ENCODE results near the gene KLK10. TPM values are rescaled to one million over a fixed set of nuclear protein-coding genes. Genes with fewer than 3 reads are reported as not detected.

The KLK10 gene
- total RNA-seq, 1 experiment from 2014 or later, result 0.17 TPM

DNA sequence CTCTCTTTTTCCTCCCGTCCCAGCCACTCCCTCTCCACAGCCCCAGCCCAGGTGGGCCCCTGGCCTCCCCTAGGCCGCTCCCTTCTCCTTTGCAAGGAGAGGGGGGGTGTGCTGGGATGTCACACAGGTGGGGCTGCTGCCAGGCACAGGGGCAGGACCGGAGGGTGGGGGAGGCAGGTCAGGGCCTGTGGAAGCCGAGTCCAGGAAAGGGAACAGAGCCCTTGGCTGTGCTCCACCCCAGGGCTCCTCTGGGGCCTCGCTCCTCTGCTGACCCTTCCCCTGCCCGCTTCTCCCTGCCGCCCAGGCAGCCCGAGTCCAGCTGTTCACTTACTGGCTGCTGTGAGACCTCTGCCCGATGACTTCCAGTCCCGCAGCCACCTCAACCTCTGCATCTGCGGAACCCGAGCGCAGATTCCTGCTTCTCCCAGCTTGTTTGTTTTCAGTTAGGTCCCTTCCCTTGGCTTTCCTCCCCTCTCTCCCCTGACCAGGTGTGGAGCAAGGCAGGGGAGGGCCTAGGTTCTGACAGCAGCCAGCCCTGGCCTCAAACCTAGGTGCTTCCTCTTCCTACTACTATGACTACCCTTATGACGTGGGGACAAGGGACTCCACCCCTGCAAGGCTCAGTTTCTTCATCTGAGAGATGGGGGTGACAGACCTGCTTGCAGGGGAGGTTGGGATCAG lies 7.8 kb upstream of the KLK10 start:
- DNase-seq (ENCODE audit: extremely low read depth, low read depth), result no peak

DNA sequence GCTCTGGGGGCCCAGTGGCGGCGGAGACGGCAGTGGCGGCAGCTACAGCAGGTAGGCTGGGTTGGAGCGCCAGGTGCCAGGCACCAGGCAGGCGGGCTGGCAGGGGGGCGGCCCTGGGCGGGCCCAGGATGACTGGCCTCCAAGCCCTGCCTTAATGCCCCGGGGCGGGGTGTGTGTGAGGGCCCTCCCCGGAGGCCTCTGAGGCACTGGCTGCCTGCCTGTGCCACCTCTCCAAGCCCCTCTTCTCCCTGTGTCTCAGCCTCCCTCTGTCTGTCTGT lies 7.0 kb upstream of the KLK10 start, which contains the start of gene KLK11:
KLK11 (minus strand) TSS at position 63 of the 278 bp plus-strand sequence. CDS start 985 bp downstream, outside the sequence.
- DNase-seq (ENCODE audit: extremely low read depth, low read depth), result no peak

DNA sequence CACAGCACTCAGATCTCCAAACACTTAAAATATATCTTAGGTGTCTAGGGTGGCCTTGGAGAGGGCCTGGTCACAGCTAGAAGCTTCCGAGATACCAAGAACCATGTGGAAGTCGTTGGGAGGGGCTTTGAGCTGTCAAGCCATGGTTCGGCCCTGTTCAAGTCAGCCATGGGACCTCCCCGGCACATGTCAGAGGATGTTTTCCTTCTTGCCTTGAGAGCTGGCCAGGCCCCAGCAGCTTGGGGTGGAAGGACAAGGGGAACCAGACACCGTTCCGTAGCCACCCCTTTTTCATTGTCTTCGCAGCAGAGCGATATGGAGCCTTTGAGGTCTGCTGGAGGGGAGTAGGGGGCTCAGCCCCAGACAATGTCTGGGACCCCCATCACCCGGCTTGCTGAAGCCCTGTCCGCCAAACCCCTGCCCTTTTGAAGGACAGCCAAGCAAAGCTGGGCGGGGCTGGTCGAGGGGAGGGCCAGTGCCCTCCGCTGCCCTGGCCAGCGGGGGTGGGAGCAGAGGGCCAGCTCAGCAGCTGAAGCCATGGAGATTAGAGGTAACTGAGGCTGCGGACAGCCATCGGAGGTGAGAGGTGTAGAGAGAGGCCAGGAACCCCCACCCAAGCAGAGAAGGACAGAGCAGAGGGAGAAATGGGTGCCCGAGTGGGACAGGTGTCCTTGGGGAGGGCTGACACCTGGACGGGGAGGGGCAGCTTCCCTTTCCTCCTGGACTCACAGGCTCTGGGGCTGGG lies 6.5 kb upstream of the KLK10 start:
- no peak for DNase-seq (ENCODE audit: extremely low read depth, low read depth)

DNA sequence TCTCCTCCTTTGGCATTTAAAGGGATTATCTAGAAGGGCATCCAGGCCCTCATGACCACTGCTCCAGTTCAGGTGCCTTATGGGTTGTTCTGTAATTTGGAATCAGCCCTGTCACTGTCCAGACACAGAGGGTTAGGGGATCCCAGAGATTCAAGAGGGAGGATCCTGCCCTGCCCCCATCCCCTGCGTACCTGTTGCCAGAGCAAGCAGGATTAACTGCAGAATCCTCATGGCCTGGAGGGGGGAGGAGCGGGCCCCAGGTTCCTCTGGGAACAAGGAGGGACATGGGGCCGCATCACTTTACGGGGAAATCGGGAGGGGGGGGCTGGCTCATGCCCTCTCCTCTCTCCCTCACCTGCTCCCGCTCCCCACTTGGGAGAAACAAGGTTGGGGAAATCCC lies 5.9 kb upstream of the KLK10 start:
- DNase-seq (ENCODE audit: extremely low read depth, low read depth), result no peak

DNA sequence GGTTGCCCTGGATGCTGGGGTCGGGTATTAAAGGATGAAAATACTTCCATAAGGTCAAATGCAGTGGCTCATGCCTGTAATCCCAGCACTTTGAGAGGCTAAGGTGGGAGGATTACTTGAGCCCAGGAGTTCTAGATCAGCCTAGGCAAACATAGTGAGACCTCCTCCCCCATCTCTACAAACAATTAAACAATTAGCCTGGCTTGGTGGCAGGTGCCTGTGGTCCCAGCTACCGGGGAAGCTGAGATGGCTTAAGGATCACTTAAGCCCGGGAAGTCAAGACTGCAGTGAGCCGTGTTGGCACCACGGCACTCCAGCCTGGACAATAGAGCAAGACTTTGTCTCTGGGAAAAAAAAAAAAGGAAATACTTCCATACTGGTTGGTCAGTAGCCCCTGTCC lies 5.4 kb upstream of the KLK10 start:
- DNase-seq (ENCODE audit: extremely low read depth, low read depth), result no peak

DNA sequence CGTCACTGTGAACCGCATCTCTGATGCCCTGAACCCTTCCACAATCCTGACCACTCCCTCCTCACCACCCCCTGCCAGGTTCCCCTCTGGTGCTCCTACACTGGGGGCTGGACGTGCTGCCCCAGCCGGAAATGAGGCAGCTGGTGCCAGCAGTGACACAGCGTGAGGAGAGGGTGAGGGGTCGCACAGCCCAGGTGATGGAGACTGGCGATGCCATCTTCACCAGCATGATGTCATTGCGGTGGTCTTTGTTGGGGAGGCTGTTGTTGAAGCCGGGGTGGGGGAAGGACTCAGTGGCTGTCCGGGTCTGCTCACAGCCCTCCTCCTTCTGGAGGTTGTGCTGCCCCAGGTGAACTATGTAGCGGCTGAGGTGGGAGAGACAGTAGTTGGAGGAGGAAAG lies 4.4 kb upstream of the KLK10 start:
- no peak for DNase-seq (ENCODE audit: extremely low read depth, low read depth)

DNA sequence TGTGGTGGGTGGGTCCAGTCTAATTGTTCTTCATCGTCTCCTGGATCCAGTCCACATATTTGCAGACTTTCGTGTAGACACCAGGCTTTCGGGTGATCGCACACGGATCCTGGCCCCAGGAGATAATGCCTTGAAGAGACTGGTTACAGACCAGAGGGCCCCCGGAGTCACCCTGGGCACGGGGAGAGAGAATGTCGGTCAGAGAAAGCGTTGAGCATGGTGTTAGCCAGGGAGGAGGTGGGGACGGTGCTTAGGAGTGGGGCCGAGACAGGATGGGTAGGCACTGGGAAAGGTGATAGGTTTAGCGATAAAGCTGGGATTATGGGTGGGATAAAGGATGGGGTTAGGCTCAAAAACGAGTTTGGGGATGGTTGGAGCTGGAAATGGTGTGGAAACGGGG lies 3.0 kb upstream of the KLK10 start:
- no peak for DNase-seq (ENCODE audit: extremely low read depth, low read depth)

DNA sequence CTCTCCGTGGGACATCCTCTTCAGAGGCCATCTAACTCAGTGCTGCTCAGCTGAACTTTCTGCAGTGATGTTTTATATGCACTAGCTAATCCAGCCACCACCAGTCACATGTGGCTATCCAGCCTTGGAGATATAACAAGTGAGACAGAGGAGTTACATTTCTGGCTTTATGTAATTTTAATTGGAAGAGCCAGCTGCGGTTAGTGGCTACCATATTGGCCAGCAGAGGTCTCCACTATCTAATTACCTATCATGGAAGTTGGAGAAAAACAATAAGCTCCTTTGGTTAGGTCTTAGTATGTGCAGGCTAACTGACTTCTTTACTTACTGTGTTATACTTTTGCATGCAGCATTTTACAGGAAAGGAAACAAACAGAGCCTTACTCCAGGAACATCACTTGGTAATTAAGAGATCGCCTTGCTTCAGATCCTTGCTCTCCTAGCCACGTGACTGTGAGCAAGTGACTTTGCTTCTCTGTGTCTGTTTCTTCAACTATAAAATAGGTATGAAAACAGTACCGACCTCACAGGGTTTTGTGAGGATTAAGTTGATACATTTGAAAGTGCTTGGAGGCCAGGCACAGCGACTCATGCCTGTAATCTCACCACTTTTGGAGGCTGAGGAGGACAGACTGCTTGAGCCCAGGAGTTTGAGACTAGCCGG lies 1.6 kb upstream of the KLK10 start:
- DNase-seq (ENCODE audit: extremely low read depth, low read depth), result peak; percentile 31

DNA sequence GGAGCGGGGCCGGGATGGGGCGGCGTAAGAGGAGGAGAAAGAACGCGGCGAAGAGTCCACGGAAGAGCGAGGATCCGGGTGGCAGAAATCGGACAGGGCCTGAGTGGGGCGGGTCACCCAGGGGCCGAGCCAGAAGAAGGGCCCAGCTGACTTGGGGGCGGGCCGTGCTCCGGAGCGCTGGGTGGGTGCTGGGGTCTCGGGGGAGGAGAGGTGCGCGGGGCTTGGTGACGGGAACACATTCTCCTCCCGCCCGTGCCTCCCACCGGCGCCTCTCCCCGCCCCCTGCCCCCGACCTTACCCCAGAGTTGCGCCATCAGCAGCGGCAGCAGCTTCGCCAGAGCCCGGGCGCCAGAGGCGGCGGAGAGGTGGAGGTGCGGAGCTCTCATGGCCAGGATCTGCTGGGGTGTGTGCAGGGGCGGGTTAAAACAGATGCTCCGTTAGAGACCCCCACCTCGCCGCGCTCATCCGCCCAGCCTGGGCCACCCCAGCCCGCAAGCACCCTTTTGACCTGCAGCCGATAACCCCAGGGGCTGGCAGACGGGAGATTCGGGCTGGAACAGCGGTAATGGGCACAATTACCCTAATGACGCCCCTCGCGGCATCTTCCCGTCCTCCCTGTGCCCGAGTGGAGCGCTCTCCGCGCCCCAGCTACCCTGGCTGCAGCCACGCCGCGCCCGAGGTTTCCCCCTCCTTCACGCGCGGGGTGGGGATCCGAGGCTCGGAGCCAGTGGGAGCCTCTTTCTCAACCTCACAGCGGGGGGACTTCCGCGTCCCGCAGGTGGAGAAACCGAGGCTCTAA lies 565 bp downstream of the KLK10 start:
- DNase-seq (ENCODE audit: extremely low read depth, low read depth), result no peak

DNA sequence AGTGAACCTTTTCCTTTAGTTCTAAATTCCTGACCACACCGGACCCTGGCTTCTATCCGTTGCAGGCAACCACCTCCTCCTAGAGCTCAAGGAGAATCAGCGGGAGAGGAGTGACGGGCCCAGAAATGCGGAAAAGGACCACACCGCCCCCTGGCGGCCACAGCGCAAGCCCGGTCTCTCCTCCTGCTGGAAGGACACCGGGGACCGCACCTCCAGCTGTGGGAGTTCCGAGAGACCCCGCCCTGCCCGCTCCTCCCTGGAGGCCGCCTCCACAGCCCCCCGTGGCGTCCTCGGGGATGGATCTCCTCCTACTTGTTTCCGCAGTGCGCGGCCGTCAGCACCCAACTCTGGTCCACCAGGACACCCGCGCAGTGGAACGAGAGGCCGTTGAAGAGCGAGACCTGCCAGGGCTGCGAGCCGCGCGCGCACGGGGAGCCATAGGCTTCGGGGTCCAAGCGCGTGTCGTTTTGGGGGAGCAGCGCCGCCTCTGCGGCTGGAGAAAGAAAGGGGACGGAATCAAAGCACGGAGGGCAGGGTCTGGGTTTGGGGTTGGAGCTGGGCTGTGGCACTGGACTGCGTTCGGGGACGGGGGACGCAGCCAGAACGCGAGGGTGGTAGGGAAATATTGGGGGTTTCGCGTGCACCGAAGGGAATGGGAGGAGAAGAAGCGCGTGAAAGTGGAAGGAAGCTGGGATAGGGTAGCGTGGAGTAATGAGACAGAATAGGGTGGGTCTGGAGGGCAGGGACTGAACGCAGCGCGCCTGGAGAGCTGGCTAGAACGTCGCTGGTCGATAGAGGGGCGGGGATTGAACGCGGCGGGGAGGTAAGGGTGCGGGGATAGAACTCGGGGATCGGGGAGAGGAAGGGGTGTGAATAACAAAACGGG lies 2.5 kb downstream of the KLK10 start:
- peak; percentile 46 for DNase-seq (ENCODE audit: extremely low read depth, low read depth)

DNA sequence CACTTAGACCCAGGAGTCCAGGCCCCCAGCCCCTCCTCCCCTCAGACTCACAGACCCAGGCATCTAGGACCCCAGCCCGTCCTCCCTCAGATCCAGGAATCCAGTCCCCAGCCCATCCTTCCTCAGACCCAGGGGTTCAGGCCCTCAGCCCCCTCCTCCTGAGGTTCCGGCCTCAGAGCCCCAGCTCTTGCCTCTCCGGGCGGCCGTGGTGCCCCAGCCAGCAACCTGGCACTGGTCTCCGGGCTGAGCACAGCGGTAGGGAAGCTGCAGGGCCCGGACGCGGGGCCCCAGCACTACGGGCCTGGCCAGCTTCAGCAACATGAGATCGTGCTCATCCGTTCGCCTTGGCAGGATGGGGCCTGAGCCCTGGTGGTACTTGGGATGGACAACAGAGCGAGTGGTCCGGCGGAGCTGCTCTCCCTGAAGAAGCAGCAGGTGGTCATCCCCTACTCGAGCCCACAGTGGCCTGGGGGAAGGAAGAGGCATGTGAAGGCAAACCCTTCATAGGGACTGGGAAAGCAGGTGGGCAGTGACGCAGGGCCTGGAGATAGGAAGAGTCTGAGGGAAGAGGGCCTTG lies 3.7 kb downstream of the KLK10 start:
- no peak for DNase-seq (ENCODE audit: extremely low read depth, low read depth)

DNA sequence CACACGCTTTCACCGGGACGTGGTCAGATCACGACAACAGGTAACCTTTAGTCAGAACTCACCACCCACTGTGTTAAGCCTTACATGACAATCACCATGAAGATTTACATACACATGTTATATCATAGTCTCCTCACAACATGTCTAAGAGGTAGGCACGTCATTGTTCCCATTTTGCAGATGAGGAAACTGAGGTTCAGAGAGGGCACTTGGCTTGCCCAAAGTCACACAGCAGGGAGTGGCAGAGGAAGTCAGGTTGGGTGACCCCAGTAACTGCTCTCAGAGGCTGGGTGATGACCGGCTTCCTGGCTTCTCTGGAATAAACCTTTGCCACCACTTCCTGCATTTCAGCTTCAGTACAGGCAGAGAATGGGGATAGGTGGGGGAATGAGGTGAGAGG lies 5.3 kb downstream of the KLK10 start:
- no peak for DNase-seq (ENCODE audit: extremely low read depth, low read depth)

DNA sequence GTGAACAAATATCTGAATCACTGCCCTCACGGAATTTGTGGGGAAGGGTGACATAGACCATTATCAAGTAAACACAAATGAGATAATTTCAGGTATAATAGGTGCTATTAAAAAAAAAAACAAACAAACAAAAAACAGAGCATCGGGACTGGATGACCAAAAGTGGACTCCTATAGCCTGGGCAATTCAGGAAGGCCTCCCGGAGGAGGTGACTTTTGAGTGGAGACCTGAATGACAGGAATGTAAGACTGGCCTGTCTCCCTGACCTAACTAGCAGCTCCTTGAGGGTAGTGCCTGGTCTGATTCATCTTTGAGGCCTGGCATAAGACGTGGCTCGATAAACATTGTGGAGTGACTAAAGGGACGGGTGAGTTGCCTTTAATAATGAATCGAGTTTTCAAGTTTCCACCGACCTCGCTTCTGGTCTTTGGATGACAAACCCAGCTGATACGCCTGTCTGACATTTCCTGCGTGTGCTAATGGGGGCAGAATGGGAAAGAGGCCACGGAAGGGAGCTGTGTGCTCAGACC lies 6.8 kb downstream of the KLK10 start:
- no peak for DNase-seq (ENCODE audit: extremely low read depth, low read depth)

DNA sequence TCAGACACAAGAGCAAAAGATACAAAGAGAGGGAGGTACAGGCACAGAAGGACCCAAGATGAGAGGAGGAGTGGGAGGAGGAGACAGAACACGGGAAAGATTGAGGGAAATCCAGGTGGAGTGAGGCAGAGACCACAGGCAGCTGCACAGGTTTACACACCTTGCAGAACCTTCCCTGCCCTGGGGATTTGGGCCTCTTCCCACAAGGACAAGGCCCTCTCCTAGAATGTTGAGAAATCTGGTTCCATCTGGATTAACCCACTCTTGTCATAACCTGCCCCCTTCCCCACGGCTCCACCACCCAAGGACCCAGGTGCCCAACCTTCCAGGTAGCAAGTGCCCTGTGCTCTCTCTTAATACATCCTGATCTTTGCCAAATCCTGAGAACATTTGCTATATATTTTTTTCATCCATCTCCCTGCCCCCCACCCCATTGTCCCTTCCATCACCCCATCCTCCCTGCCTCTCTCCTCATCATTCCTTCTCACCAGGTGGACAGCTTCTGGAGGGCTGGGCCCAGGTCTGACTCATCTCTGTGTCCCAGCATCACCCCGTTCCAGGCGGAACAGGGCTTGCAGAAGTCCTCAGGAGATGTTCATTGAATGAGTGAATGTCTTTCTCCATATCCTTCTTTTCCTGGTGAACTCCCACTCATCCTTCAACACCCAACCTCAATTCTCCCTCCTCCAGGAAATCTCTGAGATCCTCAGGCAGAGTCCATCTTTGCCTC lies 9.3 kb downstream of the KLK10 start:
- no peak for DNase-seq (ENCODE audit: extremely low read depth, low read depth)

DNA sequence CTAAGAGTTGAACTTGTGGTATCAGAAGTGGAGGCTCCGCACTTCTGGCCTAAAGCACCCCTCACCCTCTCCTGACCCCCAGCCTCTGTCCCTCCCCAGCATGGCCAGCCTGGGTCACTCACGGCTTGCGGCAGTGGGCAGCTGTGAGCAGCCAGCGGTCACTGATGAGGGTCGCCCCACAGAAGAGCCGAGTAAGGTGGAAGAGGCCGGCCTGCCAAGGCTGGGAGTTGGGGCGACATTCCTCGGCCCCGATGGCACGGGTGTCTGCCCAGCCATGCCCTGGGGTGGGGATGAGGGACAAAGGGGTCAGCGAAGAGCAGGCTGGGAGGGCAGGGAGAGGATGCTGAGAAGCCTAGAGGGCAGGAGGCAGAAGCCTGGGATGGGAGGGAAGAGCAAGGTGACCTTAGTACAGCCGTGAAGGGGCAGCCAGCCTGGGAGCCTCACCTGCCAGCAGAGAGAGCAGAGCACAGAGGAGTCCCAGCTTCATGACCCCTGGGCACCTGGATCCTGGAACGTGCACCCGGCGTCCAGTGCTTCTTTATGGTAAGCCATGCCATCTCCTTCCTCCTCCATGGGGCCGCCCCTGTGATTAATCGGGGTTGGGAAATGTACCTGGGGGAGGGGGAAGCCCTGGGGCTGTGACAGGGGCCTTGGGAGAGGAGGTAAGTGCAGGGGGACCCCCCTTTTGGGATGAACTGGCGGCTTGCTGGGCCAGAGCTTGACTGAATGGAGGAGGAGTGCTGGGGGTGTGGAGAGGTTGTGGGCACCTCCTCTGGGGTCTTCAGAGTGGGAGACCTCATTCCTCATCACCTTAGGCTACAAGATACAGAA lies 10.2 kb downstream of the KLK10 start:
- DNase-seq (ENCODE audit: extremely low read depth, low read depth), result no peak

DNA sequence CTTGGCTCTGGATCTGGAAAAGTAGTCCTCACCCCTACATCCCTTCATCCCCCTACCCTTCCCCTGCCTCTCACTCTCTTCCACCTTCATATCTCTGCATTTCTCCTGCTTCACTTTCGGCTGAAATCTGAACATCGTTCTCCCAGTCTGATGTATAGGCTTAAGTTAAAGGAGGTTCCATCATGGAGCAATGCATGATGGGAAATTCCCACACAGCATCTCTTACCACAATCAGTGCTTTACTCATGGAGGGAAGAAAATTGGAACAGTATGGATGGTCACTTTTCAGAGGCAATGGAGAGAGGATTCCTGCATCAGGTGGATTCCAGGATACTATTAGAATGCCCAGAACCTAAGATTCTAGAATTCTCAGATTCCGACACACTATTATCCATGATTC lies 12.0 kb downstream of the KLK10 start:
- DNase-seq (ENCODE audit: extremely low read depth, low read depth), result no peak

DNA sequence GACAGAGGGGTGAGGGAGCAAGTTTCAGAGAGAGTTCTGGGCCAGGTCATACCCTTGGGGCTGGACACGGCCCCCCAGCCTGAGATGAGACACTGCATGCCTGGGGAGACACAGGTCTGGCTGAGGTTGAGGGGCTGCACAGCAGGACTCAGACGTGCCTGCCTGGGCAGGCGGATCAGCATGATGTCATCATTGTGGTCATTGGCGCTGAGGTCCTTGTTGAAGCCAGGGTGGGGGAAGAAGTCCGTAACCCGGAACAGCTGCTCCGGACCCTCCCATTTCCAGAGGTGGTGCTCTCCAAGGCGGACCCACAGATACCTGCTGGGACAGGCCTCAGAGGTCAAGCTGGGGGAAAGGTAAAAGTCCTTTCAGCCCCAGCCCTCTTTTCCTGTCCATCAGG lies 13.1 kb downstream of the KLK10 start:
- no peak for DNase-seq (ENCODE audit: extremely low read depth, low read depth)

DNA sequence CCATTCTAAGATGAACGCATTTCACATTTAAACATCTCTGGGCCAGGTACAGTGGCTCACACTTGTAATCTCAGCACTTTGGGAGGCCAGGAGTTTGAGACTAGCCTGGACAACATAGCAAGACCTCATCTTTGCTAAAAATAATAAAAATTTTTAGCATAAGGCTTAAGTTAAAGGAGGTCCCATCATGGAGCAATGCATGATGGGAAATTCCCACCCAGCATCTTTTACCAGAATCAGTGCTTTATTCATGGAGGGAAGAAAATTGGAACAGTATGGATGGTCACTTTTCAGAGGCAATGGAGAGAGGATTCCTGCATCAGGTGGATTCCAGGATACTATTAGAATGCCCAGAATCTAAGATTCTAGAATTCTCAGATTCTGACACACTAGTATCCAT lies 14.3 kb downstream of the KLK10 start:
- DNase-seq (ENCODE audit: extremely low read depth, low read depth), result no peak
